Osteoblast (primary cell): ENCODE measurements around the gene SCN8A. TPM values are rescaled to one million over a fixed set of nuclear protein-coding genes. Genes with fewer than 3 reads are reported as not detected.
"Not testable (repeated sequence)": the region's sequence is repeated elsewhere in the genome, so short reads cannot be mapped to it uniquely, and the experiment has no call there.

Experiments
- DNase-seq: peaks from one replicate; pipeline ENCODE4 v3.0.0; 2011; ENCODE audit warnings: low spot score, mixed read lengths; ENCODE audit not compliant: insufficient read length; ENCODE audit errors: missing footprints
- H2AFZ ChIP-seq: 2 replicates; pipeline ENCODE4 v1.6.0; 2011; ENCODE audit warnings: mild to moderate bottlenecking, low read length
- H3K27ac ChIP-seq: 2 replicates; pipeline ENCODE4 v1.5.1; 2011; ENCODE audit warnings: mild to moderate bottlenecking, low read depth, low read length, moderate library complexity
- H3K27me3 ChIP-seq: 2 replicates; pipeline ENCODE4 v1.6.0; 2012; ENCODE audit warnings: mild to moderate bottlenecking, control low read depth, inconsistent platforms, low read length, moderate library complexity; ENCODE audit not compliant: insufficient read depth
- H3K36me3 ChIP-seq: 2 replicates; pipeline ENCODE4 v1.5.1; 2011; ENCODE audit warnings: mild to moderate bottlenecking, low read length, control low read depth, moderate library complexity; ENCODE audit not compliant: insufficient read depth
- H3K4me1 ChIP-seq: 2 replicates; pipeline ENCODE4 v1.5.1; 2011; ENCODE audit warnings: mild to moderate bottlenecking, low read length, control low read depth, moderate library complexity; ENCODE audit not compliant: insufficient read depth
- H3K4me2 ChIP-seq: 2 replicates; pipeline ENCODE4 v1.6.0; 2011; ENCODE audit warnings: mild to moderate bottlenecking, low read length; ENCODE audit not compliant: insufficient read depth
- H3K4me3 ChIP-seq: fragments of 200-600 bp; sonication (generic); 3 replicates; pipeline ENCODE4 v1.5.1; 2012; ENCODE audit warnings: mild to moderate bottlenecking, low read length, inconsistent platforms; ENCODE audit not compliant: insufficient read depth
- H3K79me2 ChIP-seq: 2 replicates; pipeline ENCODE4 v1.6.0; 2012; ENCODE audit warnings: mild to moderate bottlenecking, low read length, control low read depth, inconsistent platforms; ENCODE audit not compliant: insufficient read depth
- H3K9me3 ChIP-seq: 2 replicates; pipeline ENCODE4 v1.5.1; 2011; ENCODE audit warnings: low read depth, low read length, control low read depth
- H4K20me1 ChIP-seq: 2 replicates; pipeline ENCODE4 v1.6.0; 2012; ENCODE audit warnings: mild to moderate bottlenecking, low read length, control low read depth; ENCODE audit not compliant: insufficient read depth
- total RNA-seq: library from RNA; depleted of rRNA; stranded (reverse); fragments of >200 nt; gene quantifications from 2 replicates; pipeline ENCODE4 v1.2.3, GENCODE V29; 2012
- TF ChIP-seq, protein P1 (sequence below): IDR thresholded peaks from 2 replicates; pipeline ENCODE4 v1.5.1; 2011; ENCODE audit warnings: mild to moderate bottlenecking, low read depth, low read length, moderate library complexity; ENCODE audit errors: extremely low read depth

SCN8A gene
- total RNA-seq, 1 donor, result 26.4 TPM

DNA sequence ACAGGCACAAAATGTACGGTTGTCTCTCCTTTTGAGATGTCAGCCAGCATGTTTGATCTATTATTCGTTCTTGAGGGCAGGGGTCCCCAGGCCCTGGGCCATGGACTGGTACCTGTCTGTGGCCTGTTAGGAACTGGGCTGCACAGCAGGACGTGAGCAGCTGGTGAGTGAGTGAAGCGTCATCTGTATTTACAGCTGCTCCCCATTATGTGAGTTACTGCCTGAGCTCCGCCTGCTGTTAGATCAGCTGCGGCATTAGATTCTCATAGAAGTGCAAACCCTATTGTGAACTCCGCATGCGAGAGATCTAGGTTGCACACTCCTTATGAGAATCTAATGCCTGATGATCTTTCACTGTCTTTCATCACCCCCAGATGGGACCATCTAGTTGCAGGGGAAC lies 41.4 kb upstream of the SCN8A start:
- H3K27me3 ChIP-seq, result peaks cover 3% of the 10 kb centered on the region
- H3K27ac ChIP-seq, result no peak overlapping the region
- H3K4me1 ChIP-seq, result no peaks in the 10 kb centered on the region
- TF ChIP-seq, protein P1, sequence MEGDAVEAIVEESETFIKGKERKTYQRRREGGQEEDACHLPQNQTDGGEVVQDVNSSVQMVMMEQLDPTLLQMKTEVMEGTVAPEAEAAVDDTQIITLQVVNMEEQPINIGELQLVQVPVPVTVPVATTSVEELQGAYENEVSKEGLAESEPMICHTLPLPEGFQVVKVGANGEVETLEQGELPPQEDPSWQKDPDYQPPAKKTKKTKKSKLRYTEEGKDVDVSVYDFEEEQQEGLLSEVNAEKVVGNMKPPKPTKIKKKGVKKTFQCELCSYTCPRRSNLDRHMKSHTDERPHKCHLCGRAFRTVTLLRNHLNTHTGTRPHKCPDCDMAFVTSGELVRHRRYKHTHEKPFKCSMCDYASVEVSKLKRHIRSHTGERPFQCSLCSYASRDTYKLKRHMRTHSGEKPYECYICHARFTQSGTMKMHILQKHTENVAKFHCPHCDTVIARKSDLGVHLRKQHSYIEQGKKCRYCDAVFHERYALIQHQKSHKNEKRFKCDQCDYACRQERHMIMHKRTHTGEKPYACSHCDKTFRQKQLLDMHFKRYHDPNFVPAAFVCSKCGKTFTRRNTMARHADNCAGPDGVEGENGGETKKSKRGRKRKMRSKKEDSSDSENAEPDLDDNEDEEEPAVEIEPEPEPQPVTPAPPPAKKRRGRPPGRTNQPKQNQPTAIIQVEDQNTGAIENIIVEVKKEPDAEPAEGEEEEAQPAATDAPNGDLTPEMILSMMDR, result no peak
- H3K9me3 ChIP-seq, result peaks cover 6% of the 10 kb centered on the region
- H3K79me2 ChIP-seq, result no peaks in the 10 kb centered on the region
- no peaks in the 10 kb centered on the region for H3K36me3 ChIP-seq
- H4K20me1 ChIP-seq, result no peaks in the 10 kb centered on the region
- no peak for DNase-seq
- no peak overlapping the region for H3K4me3 ChIP-seq
- H3K4me2 ChIP-seq, result no peak overlapping the region
- no peak overlapping the region for H2AFZ ChIP-seq

DNA sequence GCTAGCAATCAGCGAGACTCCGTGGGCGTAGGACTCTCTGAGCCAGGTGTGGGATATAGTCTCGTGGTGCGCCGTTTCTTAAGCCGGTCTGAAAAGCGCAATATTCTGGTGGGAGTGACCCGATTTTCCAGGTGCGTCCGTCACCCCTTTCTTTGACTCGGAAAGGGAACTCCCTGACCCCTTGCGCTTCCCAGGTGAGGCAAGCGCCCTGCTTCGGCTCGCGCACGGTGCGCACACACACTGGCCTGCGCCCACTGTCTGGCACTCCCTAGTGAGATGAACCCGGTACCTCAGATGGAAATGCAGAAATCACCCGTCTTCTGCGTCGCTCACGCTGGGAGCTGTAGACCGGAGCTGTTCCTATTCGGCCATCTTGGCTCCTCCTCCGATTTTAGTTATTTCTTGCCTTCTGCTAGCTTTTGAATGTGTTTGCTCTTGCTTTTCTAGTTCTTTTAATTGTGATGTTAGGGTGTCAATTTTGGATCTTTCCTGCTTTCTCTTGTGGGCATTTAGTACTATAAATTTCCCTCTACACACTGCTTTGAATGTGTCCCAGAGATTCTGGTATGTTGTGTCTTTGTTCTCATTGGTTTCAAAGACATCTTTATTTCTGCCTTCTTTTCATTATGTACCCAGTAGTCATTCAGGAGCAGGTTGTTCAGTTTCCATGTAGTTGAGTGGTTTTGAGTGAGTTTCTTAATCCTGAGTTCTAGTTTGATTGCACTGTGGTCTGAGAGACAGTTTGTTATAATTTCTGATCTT lies 22.6 kb upstream of the SCN8A start:
- not testable (repeated sequence) for DNase-seq, H2AFZ ChIP-seq, H3K27me3 ChIP-seq, H3K36me3 ChIP-seq, H3K4me1 ChIP-seq, H3K9me3 ChIP-seq, H3K4me2 ChIP-seq, H3K79me2 ChIP-seq, H3K27ac ChIP-seq, H3K4me3 ChIP-seq, H4K20me1 ChIP-seq

DNA sequence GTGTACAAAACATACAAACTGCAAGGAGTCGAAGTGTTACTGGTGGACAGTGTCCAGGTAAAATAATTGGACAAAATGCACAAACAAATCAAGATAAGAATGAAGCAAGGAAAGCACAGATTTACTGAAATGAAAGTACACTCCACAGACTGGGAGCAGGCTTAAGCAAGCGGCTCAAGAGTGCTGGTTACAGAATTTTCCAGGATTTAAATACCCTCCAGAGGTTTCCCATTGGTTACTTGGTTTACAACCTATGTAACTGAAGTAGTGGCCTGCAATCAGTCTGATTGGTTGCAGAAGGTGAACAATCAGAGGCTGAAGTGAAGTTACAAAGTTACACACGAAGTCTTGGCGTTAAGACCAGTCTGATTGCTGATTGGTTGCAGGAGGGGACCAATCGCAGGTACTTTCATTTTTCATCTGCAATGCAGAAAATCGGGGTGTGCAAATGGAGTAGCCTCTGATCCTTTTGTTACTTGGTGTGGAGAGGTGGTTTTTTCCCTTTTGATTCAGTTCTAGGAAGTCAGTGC lies 11.6 kb upstream of the SCN8A start:
- TF ChIP-seq, protein P1, result no peak
- Histone ChIP-seq H3K9me3 (peaks cover 3% of the 10 kb centered on the region), H3K4me2 (no peak overlapping the region), H4K20me1 (no peaks in the 10 kb centered on the region), H3K36me3 (no peaks in the 10 kb centered on the region), H3K27me3 (no peaks in the 10 kb centered on the region), H3K27ac (no peak overlapping the region), H3K4me3 (no peak overlapping the region), H3K4me1 (no peaks in the 10 kb centered on the region), H2AFZ (no peak overlapping the region), H3K79me2 (no peaks in the 10 kb centered on the region)
- no peak for DNase-seq

DNA sequence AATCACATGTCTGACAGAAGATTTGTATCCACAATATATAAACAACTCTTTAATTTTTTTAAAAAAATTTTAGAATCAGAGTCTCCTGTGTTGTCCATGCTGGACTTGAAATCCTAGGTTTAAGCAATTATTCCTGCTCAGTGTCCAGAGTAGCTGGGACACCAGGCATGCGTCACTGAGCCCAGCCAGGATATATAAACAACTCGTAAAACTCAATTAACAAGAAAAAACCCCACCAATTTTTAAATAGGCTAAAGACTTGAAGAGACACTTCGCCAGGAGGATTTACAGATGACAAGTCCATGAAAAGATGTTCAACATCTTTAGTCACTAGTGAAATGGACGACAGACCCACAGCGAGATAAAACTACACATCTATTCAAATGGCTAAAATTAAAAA lies 2.0 kb upstream of the SCN8A start:
- Histone ChIP-seq H3K36me3 (no peaks in the 10 kb centered on the region), H3K27ac (no peak overlapping the region), H3K4me1 (peaks cover 6% of the 10 kb centered on the region), H4K20me1 (peaks cover 17% of the 10 kb centered on the region), H3K79me2 (peaks cover 27% of the 10 kb centered on the region), H3K9me3 (no peaks in the 10 kb centered on the region), H2AFZ (no peak overlapping the region), H3K4me2 (no peak overlapping the region), H3K4me3 (no peak overlapping the region), H3K27me3 (no peaks in the 10 kb centered on the region)
- no peak for DNase-seq
- TF ChIP-seq, protein P1, result no peak
